Stomach smooth muscle (tissue), 2 donors: ENCODE results near the gene C19orf12.

Source experiments
- H3K27ac ChIP-seq: one replicate; pipeline ENCODE4 v1.7.0; 2013; ENCODE audit warnings: mild to moderate bottlenecking, low read length, inconsistent platforms
- H3K27me3 ChIP-seq, 2 donors: one replicate each; pipeline ENCODE4 v1.7.0; 2013; ENCODE audit warnings: low read length in 2 of 2; ENCODE audit not compliant: insufficient read depth in 2 of 2, control insufficient read depth in 1 of 2
- H3K36me3 ChIP-seq, 2 donors: one replicate each; pipeline ENCODE4 v1.7.0; 2013; ENCODE audit warnings: low read length in 2 of 2; ENCODE audit not compliant: control insufficient read depth in 2 of 2, insufficient read depth in 2 of 2
- H3K4me1 ChIP-seq: one replicate; pipeline ENCODE4 v1.7.0; 2013; ENCODE audit warnings: low read length; ENCODE audit not compliant: control insufficient read depth, insufficient read depth
- H3K4me3 ChIP-seq, 2 donors: one replicate each; pipeline ENCODE4 v1.7.0; 2013; ENCODE audit warnings: low read length in 2 of 2
- H3K9ac ChIP-seq, 2 donors: one replicate each; pipeline ENCODE4 v1.7.0; 2013; ENCODE audit warnings: low read length in 2 of 2, mild to moderate bottlenecking in 1 of 2
- H3K9me3 ChIP-seq, 2 donors: one replicate each; pipeline ENCODE4 v1.7.0; 2013; ENCODE audit warnings: low read length in 2 of 2; ENCODE audit not compliant: control insufficient read depth in 2 of 2
- donor health status: healthy.
- donor health status: Pancreatic carcinoma.

Gene C19orf12

DNA sequence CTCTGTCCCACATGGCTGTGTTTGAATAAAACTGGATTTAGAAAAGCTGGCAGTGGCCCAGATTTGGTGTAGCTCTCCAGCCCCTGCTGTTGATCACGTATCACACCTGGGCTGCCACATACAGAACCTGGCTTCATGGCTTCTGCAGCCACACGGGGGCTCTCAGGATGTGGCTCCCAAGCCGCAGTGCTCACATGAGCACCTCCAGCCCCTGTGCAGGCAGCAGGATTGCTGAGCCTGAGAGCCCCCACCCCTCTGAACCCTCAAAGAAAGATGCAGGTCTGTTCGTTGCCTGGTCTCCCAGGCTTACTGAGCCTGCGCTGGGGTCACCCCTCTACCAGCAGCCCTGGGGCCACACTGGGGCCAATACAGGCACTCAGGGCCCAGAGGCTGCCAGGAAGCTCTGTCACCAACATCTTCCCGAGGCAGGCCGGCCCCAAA lies 47.1 kb downstream of the C19orf12 start:
- Histone ChIP-seq H3K9me3 (no peaks in the 10 kb centered on the region), H3K27me3 (no peaks in the 10 kb centered on the region), H3K4me1 (peaks cover 65% of the 10 kb centered on the region), H3K27ac (peak overlapping the region; percentile 91), H3K9ac (no peak overlapping the region), H3K36me3 (no peaks in the 10 kb centered on the region), H3K4me3 (peak overlapping the region in 1 of 2 donors; percentile 8)

DNA sequence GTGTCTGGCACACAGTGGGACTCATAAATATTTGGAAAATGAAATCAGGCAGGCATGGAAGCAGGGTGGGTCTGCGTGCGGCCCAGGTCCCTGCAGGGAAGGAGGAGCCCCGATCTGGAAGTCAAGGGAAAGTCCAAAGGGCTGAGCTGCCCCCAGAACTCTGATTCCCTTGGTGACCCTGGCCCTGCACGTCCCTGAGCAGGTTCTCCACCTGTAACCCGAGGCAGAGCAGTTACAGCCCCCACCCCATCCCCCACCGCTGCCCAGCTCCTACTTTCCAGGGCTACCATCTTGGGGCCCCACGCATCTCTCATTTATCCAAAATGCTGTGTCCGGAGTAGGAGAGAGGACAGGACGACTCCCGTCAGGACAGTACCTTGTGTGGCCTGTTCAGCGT lies 47.7 kb downstream of the C19orf12 start:
- no peak overlapping the region for H3K9ac ChIP-seq
- no peaks in the 10 kb centered on the region for H3K9me3 ChIP-seq
- H3K4me1 ChIP-seq, result peaks cover 69% of the 10 kb centered on the region

DNA sequence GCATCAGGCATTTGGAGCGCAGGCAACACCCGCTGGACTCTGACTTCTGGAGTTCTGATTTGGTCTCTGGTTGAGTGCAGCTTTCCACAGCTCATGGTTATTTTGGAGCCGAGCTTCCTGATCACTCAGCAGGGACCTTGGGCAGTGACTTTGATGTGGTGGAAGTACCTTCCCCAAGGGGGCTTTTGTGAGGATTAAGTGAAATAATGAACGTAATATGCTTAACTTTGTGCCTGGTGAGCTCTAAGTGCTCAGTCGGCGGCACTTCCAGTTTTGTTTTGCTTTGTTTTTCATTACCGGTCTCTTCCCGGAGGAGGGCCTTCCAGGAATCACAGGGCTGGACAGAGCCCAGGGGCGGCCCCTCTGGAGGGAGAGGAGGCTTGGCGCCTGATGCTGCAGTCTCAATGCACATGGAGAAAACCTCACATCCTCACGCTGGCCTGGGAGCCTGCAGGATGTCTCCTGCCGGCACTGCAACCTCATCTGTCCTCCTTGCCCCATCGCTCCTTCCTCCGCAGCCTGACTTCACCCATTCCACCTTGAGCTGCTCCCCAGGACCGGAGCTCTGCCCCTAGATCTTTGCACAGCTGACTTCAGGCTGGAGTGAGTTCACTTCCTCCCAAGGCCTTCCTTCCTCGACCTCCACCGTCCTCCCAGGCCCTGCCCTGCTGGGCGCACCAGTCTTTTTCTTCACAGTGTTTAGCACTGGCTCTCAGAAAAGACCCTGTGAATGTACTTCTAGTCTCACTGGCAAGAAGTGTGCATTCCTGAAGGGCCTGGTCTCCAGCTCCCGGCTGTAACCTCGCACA lies 48.3 kb downstream of the C19orf12 start:
- Histone ChIP-seq H3K4me3 (peak overlapping the region; percentile 83 to 92), H3K9ac (peak overlapping the region; percentile 61 to 76), H3K27ac (peak overlapping the region; percentile 91), H3K36me3 (no peaks in the 10 kb centered on the region), H3K4me1 (peaks cover 67% of the 10 kb centered on the region), H3K9me3 (no peaks in the 10 kb centered on the region), H3K27me3 (no peaks in the 10 kb centered on the region)

More for the DNA sequence above, 47.7 kb downstream of the C19orf12 start:
- Histone ChIP-seq H3K27me3 (no peaks in the 10 kb centered on the region), H3K27ac (peak overlapping the region; percentile 91), H3K36me3 (no peaks in the 10 kb centered on the region), H3K4me3 (peak overlapping the region in 1 of 2 donors; percentile 83)

DNA sequence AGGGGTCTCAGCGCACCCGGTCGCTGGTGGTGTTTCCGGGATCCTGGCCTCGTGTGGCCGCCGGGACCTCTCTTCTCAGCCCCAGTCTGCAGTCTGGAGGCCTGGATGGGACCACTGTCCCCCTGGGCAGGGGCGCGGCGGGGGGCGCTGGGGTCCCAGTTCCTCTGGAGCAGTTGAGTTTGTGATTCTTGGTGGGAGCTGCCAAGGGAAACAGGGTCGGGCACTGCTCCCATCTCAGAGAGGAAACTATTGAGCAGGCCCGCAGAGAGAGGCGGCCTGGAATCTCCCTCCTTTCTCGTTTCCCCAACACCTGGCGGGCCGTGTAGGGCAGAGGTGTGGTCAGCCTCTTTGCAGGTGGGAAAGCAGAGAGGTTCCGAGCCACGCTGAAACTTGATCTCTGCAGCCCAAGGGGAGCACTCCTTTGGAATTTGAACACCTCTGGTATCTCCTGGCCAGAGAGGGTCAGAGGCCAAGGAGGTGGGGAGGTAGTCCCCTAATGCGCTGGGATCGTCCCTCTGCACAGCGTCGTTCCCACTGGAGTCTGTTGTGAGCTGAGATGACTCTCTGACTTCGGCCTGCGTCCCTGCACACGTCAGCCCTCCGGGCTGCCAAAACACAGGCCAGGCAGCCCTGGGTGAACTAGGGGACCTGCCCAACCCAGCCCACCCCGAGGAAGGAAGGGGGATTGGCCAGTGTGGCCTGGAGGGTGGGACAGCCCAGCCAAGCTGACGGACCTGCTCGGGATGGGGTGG lies 49.1 kb downstream of the C19orf12 start:
- peak overlapping the region; percentile 61 to 76 for H3K9ac ChIP-seq
- H3K9me3 ChIP-seq, result no peaks in the 10 kb centered on the region
- H3K4me3 ChIP-seq, result peak overlapping the region; percentile 83 to 92
- no peaks in the 10 kb centered on the region for H3K36me3 ChIP-seq
- peak overlapping the region; percentile 91 for H3K27ac ChIP-seq
- no peaks in the 10 kb centered on the region for H3K27me3 ChIP-seq
- peaks cover 66% of the 10 kb centered on the region for H3K4me1 ChIP-seq

DNA sequence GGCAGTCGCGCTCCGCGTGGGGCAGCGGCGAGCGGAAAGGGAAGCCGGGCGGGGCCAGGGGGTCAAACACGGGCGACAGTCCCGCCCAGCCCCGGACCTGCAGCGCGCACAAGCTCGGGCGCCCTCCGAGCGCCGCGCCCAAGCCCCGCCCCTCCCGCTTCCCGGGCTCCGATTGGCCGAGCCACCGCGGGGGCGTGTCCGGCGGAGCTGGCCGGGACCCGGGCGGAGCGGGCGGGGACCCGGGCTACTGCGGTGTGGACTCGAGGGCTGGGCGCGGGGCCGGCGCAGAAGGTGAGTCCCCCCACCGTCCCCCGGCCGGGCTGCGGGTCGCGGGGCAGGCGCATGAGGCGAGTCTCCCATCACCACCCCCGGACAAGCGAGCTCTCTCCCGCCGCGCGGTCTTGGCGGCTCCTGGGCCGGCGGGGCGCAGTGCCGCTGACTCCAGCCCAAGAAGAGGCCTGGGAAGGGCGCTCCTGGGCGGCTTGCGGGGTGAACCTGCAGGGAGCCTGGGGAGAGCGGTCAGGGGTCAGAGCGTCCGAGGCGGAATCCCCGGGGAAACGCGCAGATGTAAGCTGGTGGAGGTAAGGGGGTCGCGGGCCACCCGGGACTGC lies 49.7 kb downstream of the C19orf12 start, which contains the start of gene PLEKHF1:
TSS of gene PLEKHF1 (plus strand) at position 247 of the 611 bp plus-strand sequence. CDS start 8,379 bp downstream, outside the sequence.
- Histone ChIP-seq H3K9ac (peak within 1 kb of the TSS; percentile 61 to 76), H3K4me1 (peaks cover 66% of the 10 kb centered on the region), H3K9me3 (no peaks in the 10 kb centered on the region), H3K36me3 (no peaks in the 10 kb centered on the region), H3K27ac (peak within 1 kb of the TSS; percentile 91), H3K27me3 (no peaks in the 10 kb centered on the region), H3K4me3 (peak within 1 kb of the TSS; percentile 83 to 92)

DNA sequence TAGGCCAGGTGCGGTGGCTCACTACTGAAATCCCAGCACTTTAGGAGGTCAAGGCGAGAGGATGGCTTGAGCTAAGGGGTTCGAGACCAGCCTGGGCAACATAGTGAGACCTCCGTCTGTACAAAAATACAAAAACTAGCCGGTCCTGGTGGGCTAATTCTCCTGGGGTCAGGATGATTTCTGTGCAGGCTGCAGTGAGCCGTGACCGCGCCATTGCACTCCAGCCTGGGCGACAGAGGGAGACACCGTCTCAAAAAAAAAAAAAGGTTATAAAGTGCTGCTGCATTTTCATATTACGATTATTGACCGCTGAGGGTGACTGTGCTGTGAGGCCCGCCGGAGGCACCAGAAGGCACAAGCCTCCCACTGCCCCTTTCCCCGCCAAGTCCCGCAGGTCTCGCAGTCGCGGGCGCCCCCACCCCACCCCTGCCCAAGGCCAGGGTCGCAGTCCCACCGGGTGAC lies 50.3 kb downstream of the C19orf12 start:
- Histone ChIP-seq H3K36me3 (no peaks in the 10 kb centered on the region), H3K4me1 (peaks cover 66% of the 10 kb centered on the region), H3K27me3 (no peaks in the 10 kb centered on the region), H3K27ac (no peak overlapping the region), H3K9me3 (no peaks in the 10 kb centered on the region), H3K4me3 (peak overlapping the region; percentile 29 to 83), H3K9ac (no peak overlapping the region)

DNA sequence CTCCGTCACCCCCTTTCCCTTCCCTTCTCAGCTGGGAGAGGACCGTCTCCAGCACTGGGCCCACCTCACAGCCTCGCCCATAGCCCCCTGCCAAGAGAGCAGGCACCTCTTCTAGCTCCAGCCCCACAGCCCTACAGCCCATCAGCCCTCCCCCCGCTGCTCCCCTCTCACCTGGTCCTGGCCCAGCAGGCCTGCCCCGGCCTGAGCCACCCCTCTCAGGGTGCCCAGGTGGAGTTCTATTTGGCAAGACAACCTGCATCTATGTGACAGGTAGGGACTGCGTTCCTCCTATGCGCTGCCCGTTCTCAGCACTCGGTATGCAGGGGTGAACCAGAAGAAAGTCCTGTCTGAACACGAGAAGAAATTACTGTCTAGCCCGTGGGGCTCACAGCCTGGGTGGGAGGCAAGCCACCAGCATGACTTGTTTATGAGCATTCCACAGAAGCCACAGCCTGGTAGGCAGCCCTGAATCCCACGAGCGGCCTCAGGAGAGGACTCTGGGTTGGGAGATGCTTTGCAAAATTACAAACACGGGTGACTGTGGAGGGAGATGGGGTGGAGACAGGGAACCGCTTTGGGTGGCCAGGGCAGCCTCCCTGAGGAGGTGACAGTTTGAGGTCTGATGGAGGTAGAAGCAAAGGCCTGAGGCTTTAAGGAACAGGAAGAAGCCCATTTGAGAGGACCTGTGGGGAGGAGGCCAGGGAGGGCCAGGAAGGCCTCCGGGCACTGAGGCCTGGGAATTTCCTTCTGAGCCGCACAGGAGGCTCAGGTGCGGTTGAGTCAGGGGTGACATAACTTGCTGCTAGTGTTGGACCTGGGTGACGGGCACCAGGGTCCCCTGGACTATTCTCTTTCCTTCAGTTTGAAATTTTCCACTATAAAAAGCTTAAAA lies 51.0 kb downstream of the C19orf12 start:
- no peak overlapping the region for H3K4me3 ChIP-seq
- no peaks in the 10 kb centered on the region for H3K9me3 ChIP-seq
- H3K27ac ChIP-seq, result peak overlapping the region; percentile 81
- no peak overlapping the region for H3K9ac ChIP-seq
- no peaks in the 10 kb centered on the region for H3K27me3 ChIP-seq
- H3K36me3 ChIP-seq, result no peaks in the 10 kb centered on the region
- peaks cover 64% of the 10 kb centered on the region for H3K4me1 ChIP-seq

DNA sequence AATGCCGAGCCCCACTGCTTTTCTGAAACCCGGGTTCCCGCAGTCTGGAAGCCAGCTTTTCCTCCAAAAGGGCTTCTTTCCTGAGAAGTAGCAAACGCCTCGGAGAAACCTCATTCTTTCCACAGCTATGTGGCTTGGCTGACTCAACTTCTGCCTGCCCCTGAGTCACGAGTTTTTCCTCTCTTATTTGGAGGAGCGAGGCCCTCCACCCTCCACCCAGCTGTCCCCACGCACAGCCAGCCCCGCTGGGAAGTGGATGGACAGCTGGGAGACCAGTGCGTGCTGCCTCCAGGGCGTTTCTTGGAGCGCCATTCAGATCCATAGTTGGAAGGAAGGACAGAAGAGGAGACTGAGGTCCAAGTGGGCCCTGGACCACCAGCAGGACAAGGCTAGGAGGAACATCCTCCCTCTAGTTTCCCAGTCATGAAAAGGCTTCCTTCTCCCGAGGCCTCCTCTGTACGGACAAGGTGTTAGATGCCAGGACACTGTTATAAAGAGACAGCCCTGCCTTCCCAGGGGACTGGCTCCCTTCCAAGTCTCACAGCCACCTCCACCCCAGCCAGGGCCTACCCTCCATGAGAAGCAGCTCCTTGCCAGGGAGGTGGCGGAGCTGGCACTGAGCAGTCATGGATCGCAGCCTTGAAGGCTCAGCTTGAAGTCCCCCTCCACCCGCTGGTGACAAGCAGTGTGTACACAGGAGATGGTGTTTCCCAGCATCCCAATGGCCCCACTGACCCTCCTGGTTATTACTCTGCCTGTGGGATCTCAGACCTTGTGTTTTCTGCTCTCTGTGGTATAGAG lies 52.3 kb downstream of the C19orf12 start:
- Histone ChIP-seq H3K9me3 (no peaks in the 10 kb centered on the region), H3K36me3 (no peaks in the 10 kb centered on the region), H3K9ac (peak overlapping the region; percentile 7 to 50), H3K4me3 (peak overlapping the region in 1 of 2 donors; percentile 40), H3K27ac (peak overlapping the region; percentile 81), H3K4me1 (peaks cover 55% of the 10 kb centered on the region), H3K27me3 (no peaks in the 10 kb centered on the region)

DNA sequence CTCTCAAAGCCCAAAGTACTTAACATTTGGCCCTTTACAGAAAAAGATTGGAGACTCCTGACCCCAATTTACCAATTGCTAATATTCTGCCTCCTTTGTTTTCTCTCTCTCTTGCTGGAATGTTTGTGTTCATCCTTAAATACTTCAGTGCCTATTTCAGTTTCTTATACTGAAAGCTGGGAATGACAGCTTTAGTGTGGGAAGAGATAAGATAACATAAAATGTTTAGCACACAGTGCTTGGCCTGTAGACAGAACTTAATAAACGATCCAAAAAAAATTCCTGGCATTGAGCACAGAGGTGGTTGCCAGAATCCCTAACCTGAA lies 52.8 kb downstream of the C19orf12 start:
- Histone ChIP-seq H3K4me1 (peaks cover 50% of the 10 kb centered on the region), H3K27me3 (no peaks in the 10 kb centered on the region), H3K9ac (peak overlapping the region; percentile 7 to 50), H3K9me3 (no peaks in the 10 kb centered on the region), H3K36me3 (no peaks in the 10 kb centered on the region), H3K4me3 (peak overlapping the region in 1 of 2 donors; percentile 40), H3K27ac (peak overlapping the region; percentile 81)
